ENCODE results near the gene RPS6KA2.

Gene RPS6KA2

DNA sequence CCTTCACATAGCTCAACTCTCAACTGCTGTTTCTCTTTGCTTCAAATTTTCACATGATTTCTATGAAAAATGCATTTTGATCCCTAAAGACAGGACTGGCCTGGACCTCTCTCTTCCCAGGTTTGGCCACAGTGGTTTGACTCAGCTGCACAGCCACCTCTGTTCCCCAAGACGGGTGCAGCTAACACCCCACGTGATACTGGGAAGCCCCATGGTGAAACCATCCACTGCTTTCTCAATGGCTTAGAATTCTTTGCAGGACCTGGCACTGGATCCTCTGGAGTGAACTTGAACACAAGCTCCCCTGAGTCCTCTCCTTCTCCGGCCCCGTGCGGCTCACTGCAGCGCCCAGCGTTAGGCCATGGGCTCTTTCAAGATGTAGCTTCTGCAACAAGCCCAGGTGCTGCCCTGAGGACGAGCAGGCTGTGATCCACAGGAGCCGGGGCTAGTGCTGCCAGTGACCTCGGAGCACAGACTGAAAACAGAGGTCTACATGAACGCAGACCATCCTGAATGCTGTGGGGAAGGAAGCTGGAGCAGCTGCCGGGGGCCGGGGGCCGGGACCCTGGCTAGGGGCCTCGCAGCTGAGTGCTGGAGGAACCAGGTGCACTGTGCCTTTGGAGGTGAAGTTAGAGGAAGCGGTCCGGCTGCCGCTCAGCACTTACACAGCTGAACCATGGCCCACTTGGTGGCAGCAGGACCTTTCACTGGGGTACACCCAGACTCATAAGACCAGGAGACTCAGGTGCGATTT lies 185.5 kb downstream of the RPS6KA2 start:
- no peaks in the 10 kb centered on the region for H3K4me1 ChIP-seq
- no peak for DNase-seq
- TF ChIP-seq, protein P1, sequence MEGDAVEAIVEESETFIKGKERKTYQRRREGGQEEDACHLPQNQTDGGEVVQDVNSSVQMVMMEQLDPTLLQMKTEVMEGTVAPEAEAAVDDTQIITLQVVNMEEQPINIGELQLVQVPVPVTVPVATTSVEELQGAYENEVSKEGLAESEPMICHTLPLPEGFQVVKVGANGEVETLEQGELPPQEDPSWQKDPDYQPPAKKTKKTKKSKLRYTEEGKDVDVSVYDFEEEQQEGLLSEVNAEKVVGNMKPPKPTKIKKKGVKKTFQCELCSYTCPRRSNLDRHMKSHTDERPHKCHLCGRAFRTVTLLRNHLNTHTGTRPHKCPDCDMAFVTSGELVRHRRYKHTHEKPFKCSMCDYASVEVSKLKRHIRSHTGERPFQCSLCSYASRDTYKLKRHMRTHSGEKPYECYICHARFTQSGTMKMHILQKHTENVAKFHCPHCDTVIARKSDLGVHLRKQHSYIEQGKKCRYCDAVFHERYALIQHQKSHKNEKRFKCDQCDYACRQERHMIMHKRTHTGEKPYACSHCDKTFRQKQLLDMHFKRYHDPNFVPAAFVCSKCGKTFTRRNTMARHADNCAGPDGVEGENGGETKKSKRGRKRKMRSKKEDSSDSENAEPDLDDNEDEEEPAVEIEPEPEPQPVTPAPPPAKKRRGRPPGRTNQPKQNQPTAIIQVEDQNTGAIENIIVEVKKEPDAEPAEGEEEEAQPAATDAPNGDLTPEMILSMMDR (IDR thresholded peaks at IDR 0.05), result no peak
- no peaks in the 10 kb centered on the region for H3K27me3 ChIP-seq
- H3K27ac ChIP-seq, result no peak overlapping the region
- no peak overlapping the region for H3K4me3 ChIP-seq
- no peaks in the 10 kb centered on the region for H3K9me3 ChIP-seq
- intact Hi-C loops (cut with DNase I; ENCODE audit: low total_unique reads), result no loop called here
- peaks cover 0 to 34% (median 7%) of the 10 kb centered on the region in 3 donors for H3K36me3 ChIP-seq

DNA sequence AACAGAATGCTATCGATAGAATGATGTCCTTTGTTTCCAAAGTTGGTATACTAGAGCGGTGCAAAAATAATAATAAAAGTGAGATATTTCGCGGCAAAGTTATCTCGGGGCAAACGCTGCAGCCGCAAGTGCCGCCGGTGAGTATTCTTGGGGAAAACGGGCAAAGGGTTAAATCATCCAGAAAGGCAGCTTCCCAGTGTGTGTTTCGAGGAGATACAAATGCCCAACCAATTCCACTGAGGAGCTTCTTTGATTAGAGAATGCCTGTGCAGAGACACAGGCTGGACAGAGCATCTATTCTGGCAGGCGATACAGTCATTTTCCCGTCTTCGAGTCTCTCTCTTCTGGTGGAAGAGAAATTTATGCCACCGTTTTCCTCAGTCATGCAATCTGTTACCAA lies 186.3 kb downstream of the RPS6KA2 start:
- H3K36me3 ChIP-seq, result peaks cover 0 to 26% (median 4%) of the 10 kb centered on the region in 3 donors
- no peak for DNase-seq

DNA sequence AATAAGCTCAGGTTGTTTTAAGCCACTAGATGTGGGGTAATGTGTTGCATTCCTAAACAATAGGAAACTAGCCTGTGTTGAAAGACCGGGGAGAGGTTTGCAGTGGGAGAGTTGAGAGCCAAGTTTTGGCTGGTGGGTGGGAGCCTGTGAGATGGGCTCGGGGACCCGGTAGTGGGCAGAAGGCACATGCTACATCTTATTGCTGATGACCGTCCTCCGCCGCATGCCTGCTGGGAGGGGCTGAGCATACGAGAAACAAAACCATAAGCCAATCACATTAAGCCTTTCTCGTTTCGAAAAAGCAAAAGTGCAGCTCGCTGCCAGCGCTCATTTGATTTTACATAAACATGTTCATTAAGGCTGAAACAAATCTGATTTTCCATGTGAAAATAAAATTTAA lies 186.9 kb downstream of the RPS6KA2 start:
- no peak for DNase-seq
- no peak overlapping the region for H3K27ac ChIP-seq
- H3K27me3 ChIP-seq, result no peaks in the 10 kb centered on the region
- H3K36me3 ChIP-seq, result peaks cover 0 to 21% (median 6%) of the 10 kb centered on the region in 3 donors
- no peak overlapping the region for H3K4me3 ChIP-seq
- intact Hi-C loops (cut with DNase I; ENCODE audit: low total_unique reads), result no loop called here
- TF ChIP-seq, protein P1 (IDR thresholded peaks at IDR 0.05), result no peak
- no peaks in the 10 kb centered on the region for H3K9me3 ChIP-seq
- H3K4me1 ChIP-seq, result no peaks in the 10 kb centered on the region

More for the DNA sequence above, 186.3 kb downstream of the RPS6KA2 start:
- no peak overlapping the region for H3K27ac ChIP-seq
- TF ChIP-seq, protein P1 (IDR thresholded peaks at IDR 0.05), result no peak
- no peaks in the 10 kb centered on the region for H3K9me3 ChIP-seq
- H3K4me3 ChIP-seq, result no peak overlapping the region
- H3K4me1 ChIP-seq, result no peaks in the 10 kb centered on the region
- intact Hi-C loops (cut with DNase I; ENCODE audit: low total_unique reads), result no loop called here
- no peaks in the 10 kb centered on the region for H3K27me3 ChIP-seq

DNA sequence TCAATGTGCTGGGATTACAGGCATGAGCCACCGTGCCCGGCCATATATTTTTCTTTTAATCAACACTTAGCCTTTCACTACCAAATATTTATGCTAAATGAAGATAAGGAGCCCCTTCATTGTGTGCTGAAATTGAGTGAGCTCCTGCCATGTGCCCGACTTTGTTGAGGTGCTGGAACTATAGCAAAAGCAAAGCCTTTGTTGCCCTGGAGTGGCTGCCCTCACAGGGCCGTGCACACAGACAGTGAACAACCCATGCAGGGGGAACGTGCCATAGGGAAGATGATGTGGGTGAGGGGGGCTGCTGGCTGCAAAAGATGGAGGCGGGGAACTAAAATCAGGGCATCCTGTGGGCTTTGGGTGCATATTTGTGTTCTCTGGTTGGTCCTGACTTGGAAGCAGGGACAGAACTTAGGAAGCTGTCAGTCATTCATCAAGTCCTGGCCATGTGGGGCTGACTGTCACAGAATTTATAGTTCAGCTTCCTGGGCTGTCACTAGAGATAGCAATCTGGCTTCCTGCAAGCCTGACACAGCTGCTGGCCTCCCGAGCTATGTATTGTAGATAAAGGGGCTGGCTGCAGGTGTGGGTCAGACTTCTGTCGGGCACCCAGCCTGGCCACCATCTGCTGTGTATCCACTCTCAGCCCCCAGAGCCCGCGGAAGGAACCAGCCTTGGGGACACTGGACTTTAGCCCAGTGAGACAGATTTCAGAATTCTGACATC lies 187.5 kb downstream of the RPS6KA2 start:
- H3K27me3 ChIP-seq, result no peaks in the 10 kb centered on the region
- no peak overlapping the region for H3K4me3 ChIP-seq
- no peaks in the 10 kb centered on the region for H3K9me3 ChIP-seq
- no peak for DNase-seq
- H3K36me3 ChIP-seq, result peaks cover 0 to 19% (median 6%) of the 10 kb centered on the region in 3 donors
- intact Hi-C loops (cut with DNase I; ENCODE audit: low total_unique reads), result no loop called here
- TF ChIP-seq, protein P1 (IDR thresholded peaks at IDR 0.05), result no peak
- no peaks in the 10 kb centered on the region for H3K4me1 ChIP-seq
- H3K27ac ChIP-seq, result no peak overlapping the region

DNA sequence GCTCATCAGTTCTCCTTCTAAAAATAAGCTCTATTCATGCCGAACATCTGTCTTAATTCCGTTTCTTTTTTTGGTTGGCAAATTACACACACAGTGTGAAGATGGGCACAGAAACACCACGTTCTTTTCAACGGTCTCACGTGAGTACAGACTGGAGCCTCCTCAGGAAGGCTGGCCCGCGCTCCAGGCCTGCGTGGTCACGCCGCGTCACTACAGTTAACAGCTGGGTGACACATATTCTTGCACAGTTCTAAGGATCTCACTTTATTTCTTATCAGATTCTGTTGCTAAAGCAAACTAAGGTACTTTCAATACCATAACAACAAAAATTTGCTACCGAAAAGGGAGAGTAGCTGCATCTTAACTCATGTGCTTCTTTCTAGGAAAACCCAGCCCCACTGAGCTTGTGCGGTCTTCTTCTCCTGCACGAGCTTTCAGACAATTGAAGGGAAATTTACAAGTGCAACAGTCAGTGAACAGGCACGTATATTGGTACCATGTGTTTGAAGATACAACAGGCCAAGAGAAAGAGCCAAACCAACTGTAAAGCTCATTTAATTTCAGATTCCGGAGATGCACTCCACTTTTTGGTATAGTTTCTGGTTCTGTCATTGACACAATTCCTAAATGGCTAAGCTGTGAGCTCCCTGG lies 188.7 kb downstream of the RPS6KA2 start:
- TF ChIP-seq, protein P1 (IDR thresholded peaks at IDR 0.05), result no peak
- H3K4me3 ChIP-seq, result no peak overlapping the region
- no peaks in the 10 kb centered on the region for H3K9me3 ChIP-seq
- no peak overlapping the region for H3K27ac ChIP-seq
- DNase-seq, result no peak
- peaks cover 0 to 15% (median 6%) of the 10 kb centered on the region in 3 donors for H3K36me3 ChIP-seq
- H3K4me1 ChIP-seq, result no peaks in the 10 kb centered on the region
- intact Hi-C loops (cut with DNase I; ENCODE audit: low total_unique reads), result no loop called here
- H3K27me3 ChIP-seq, result no peaks in the 10 kb centered on the region
